ENCODE measurements around the gene SEC14L6. TPM values are rescaled to one million over a fixed set of nuclear protein-coding genes. Genes with fewer than 3 reads are reported as not detected.
"Not testable (repeated sequence)": the region's sequence is repeated elsewhere in the genome, so short reads cannot be mapped to it uniquely, and the experiment has no call there.

Gene SEC14L6
- total RNA-seq, 2 donors from 2014 or later, result 0.27 to 0.56 TPM

GRCh38 chr22:30555282-30556210, 9.0 kb upstream of the SEC14L6 start:
- TF ChIP-seq CTCF (IDR thresholded peaks at IDR 0.05), result no peak
- H3K27ac ChIP-seq, result no peak overlapping the region

GRCh38 chr22:30553971-30554370, 7.4 kb upstream of the SEC14L6 start:
- TF ChIP-seq CTCF (IDR thresholded peaks at IDR 0.05), result no peak
- H3K27me3 ChIP-seq (replicated peaks; ENCODE audit: insufficient read depth), result no peaks in the 10 kb centered on the region
- DNase-seq (ENCODE audit: low spot score) (no peak), ATAC-seq (ENCODE audit: insufficient number of reproducible peaks, low FRiP score, low read depth) (no peak)
- H3K4me3 ChIP-seq, result no peak overlapping the region
- no peaks in the 10 kb centered on the region for H3K9me3 ChIP-seq
- no peaks in the 10 kb centered on the region for H3K4me1 ChIP-seq (ENCODE audit: control insufficient read depth in 1 of 2, low read depth in 2 of 2)
- H3K27ac ChIP-seq, result no peak overlapping the region
- no peaks in the 10 kb centered on the region for H3K36me3 ChIP-seq

More at GRCh38 chr22:30555282-30556210, 9.0 kb upstream of the SEC14L6 start:
- ATAC-seq (ENCODE audit: insufficient number of reproducible peaks, low FRiP score, low read depth) (no peak), DNase-seq (ENCODE audit: low spot score) (no peak)
- Histone ChIP-seq H3K9me3 (no peaks in the 10 kb centered on the region), H3K4me3 (no peak overlapping the region), H3K4me1 (ENCODE audit: control insufficient read depth in 1 of 2, low read depth in 2 of 2) (no peaks in the 10 kb centered on the region), H3K27me3 (replicated peaks; ENCODE audit: insufficient read depth) (no peaks in the 10 kb centered on the region), H3K36me3 (no peaks in the 10 kb centered on the region)

- no peak for DNase-seq (ENCODE audit: low spot score)
- Histone ChIP-seq H3K4me1 (ENCODE audit: control insufficient read depth in 1 of 2, low read depth in 2 of 2) (no peaks in the 10 kb centered on the region), H3K9me3 (no peaks in the 10 kb centered on the region), H3K27ac (no peak overlapping the region), H3K27me3 (replicated peaks; ENCODE audit: insufficient read depth) (no peaks in the 10 kb centered on the region), H3K4me3 (no peak overlapping the region), H3K36me3 (no peaks in the 10 kb centered on the region)
- no peak for ATAC-seq (ENCODE audit: insufficient number of reproducible peaks, low FRiP score, low read depth)
- TF ChIP-seq CTCF (IDR thresholded peaks at IDR 0.05), result no peak
Observed at GRCh38 chr22:30552719-30553118, 6.2 kb upstream of the SEC14L6 start.

GRCh38 chr22:30551813-30552212, 5.3 kb upstream of the SEC14L6 start:
- not testable (repeated sequence) for ATAC-seq (ENCODE audit: insufficient number of reproducible peaks, low FRiP score, low read depth); H3K4me3 ChIP-seq; H3K27me3 ChIP-seq (replicated peaks; ENCODE audit: insufficient read depth); H3K27ac ChIP-seq; H3K4me1 ChIP-seq (ENCODE audit: control insufficient read depth in 1 of 2, low read depth in 2 of 2); H3K9me3 ChIP-seq; DNase-seq (ENCODE audit: low spot score); H3K36me3 ChIP-seq

- DNase-seq (ENCODE audit: low spot score), result no peak
Observed at GRCh38 chr22:30547188-30547587, 647 bp upstream of the SEC14L6 start.

More at GRCh38 chr22:30547188-30547587, 647 bp upstream of the SEC14L6 start:
- Histone ChIP-seq H3K27me3 (replicated peaks; ENCODE audit: insufficient read depth) (no peaks in the 10 kb centered on the region), H3K36me3 (no peaks in the 10 kb centered on the region), H3K4me1 (ENCODE audit: control insufficient read depth in 1 of 2, low read depth in 2 of 2) (peaks cover 0 to 6% of the 10 kb centered on the region in 2 donors), H3K4me3 (no peak overlapping the region), H3K27ac (no peak overlapping the region), H3K9me3 (no peaks in the 10 kb centered on the region)
- TF ChIP-seq CTCF (IDR thresholded peaks at IDR 0.05), result no peak
- no peak for ATAC-seq (ENCODE audit: insufficient number of reproducible peaks, low FRiP score, low read depth)

All from thoracic aorta (tissue), 2 donors.